Endothelial cell (in vitro differentiated cells): ENCODE measurements around the gene RAP1GAP. TPM values are rescaled to one million over a fixed set of nuclear protein-coding genes. Genes with fewer than 3 reads are reported as not detected.

Experiments
- DNase-seq: peaks from one replicate; pipeline ENCODE4 v3.0.0; 2021; ENCODE audit warnings: low spot score
- H3K27ac Mint-ChIP-seq: one replicate; pipeline ENCODE4 v1.8.0; 2021; ENCODE audit warnings: mixed read lengths, inconsistent platforms; ENCODE audit not compliant: unreplicated experiment
- H3K27me3 Mint-ChIP-seq: one replicate; pipeline ENCODE4 v1.8.0; 2021; ENCODE audit warnings: mild to moderate bottlenecking, moderate library complexity, mixed read lengths, inconsistent platforms; ENCODE audit not compliant: unreplicated experiment
- H3K36me3 Mint-ChIP-seq: one replicate; pipeline ENCODE4 v1.8.0; 2021; ENCODE audit warnings: mild to moderate bottlenecking, low read depth, mixed read lengths, inconsistent platforms; ENCODE audit not compliant: unreplicated experiment
- H3K4me1 Mint-ChIP-seq: one replicate; pipeline ENCODE4 v1.8.0; 2021; ENCODE audit warnings: mild to moderate bottlenecking, mixed read lengths, inconsistent platforms; ENCODE audit not compliant: unreplicated experiment
- H3K4me3 Mint-ChIP-seq: one replicate; pipeline ENCODE4 v1.8.0; 2021; ENCODE audit warnings: mild to moderate bottlenecking, mixed read lengths, inconsistent platforms; ENCODE audit not compliant: unreplicated experiment
- H3K9me3 Mint-ChIP-seq: one replicate; pipeline ENCODE4 v1.8.0; 2021; ENCODE audit warnings: mixed read lengths, inconsistent platforms; ENCODE audit not compliant: unreplicated experiment
- CTCF ChIP-seq: fragments of 200-600 bp; sonication (generic); IDR thresholded peaks from one replicate; pipeline ENCODE4 v1.5.0; 2021; ENCODE audit warnings: antibody characterized with exemption; ENCODE audit not compliant: unreplicated experiment
- total RNA-seq: library from RNA; stranded (reverse); fragmentation: NEBNext Ultra II Directional; extraction: Animal tissue kit (Norgen Biotek cat#: 25700); gene quantifications from one replicate; pipeline ENCODE4 v1.2.1, GENCODE V29; 2021; ENCODE audit not compliant: unreplicated experiment

Gene RAP1GAP
- total RNA-seq, 1 donor from 2014 or later, result 0.56 TPM

- H3K27ac Mint-ChIP-seq, result no peak overlapping the region
- no peak for TF ChIP-seq CTCF
- H3K4me1 Mint-ChIP-seq, result peaks cover 3% of the 10 kb centered on the region
- H3K4me3 Mint-ChIP-seq, result no peak overlapping the region
- peaks cover 9% of the 10 kb centered on the region for H3K27me3 Mint-ChIP-seq
- DNase-seq, result no peak
- no peaks in the 10 kb centered on the region for H3K9me3 Mint-ChIP-seq
- H3K36me3 Mint-ChIP-seq, result no peaks in the 10 kb centered on the region
Measured at GRCh38 chr1:21589618-21590017, 79.5 kb downstream of the RAP1GAP start.

DNA sequence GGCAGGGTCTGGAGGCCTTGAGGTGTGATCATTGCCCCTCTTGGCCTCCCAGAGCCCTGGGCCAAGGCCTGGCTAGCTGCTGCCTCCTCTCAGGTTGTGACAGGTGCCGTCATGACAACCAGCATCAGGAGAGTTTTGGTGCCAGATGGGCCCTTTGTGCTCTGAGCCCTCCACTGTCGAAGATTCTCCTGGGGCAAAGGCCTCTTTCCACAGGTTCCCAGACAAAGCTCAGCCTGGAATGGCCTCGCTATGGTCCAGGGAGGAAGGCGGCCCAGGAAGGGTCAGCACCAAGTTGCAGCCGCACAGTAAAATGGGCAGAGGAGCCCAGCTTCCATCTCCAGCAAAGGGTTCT, 81.6 kb downstream of the RAP1GAP start:
- Mint-ChIP-seq H3K36me3 (no peaks in the 10 kb centered on the region), H3K27me3 (peaks cover 7% of the 10 kb centered on the region), H3K4me1 (peaks cover 7% of the 10 kb centered on the region), H3K9me3 (no peaks in the 10 kb centered on the region), H3K4me3 (no peak overlapping the region), H3K27ac (no peak overlapping the region)
- no peak for DNase-seq
- TF ChIP-seq CTCF, result no peak

- Mint-ChIP-seq H3K27me3 (peaks cover 6% of the 10 kb centered on the region), H3K27ac (no peak overlapping the region)
Measured at GRCh38 chr1:21586846-21587601, 82.1 kb downstream of the RAP1GAP start.

DNA sequence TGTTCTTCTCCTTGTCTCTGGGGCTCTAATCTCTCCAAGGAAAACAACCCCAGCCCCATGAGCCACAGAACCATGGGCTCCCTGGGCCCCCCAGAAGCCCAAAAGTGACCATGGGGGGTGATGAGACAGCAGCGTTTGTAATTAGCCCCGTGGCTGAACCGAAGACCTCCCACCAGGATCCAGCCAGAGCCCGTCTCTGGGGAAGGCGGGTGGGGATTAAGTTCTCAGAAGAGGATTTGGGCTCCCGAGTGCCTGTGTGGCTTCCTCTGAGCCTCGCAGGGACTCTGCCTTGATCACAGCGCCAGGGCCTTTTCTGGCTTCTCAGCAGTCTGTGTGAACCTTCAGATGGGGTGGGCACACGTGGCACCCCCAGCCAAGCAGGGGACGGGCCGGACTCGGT, 82.9 kb downstream of the RAP1GAP start:
- Mint-ChIP-seq H3K27me3 (peaks cover 6% of the 10 kb centered on the region), H3K9me3 (no peaks in the 10 kb centered on the region), H3K27ac (no peak overlapping the region), H3K4me1 (peaks cover 7% of the 10 kb centered on the region), H3K36me3 (no peaks in the 10 kb centered on the region), H3K4me3 (no peak overlapping the region)
- no peak for TF ChIP-seq CTCF
- DNase-seq, result no peak

More at GRCh38 chr1:21586846-21587601, 82.1 kb downstream of the RAP1GAP start:
- Mint-ChIP-seq H3K4me1 (peaks cover 7% of the 10 kb centered on the region), H3K9me3 (no peaks in the 10 kb centered on the region), H3K4me3 (no peak overlapping the region), H3K36me3 (no peaks in the 10 kb centered on the region)
- DNase-seq, result no peak
- no peak for TF ChIP-seq CTCF

GRCh38 chr1:21585037-21585436, 84.1 kb downstream of the RAP1GAP start:
- no peak overlapping the region for H3K27ac Mint-ChIP-seq
- H3K36me3 Mint-ChIP-seq, result no peaks in the 10 kb centered on the region
- H3K27me3 Mint-ChIP-seq, result peaks cover 6% of the 10 kb centered on the region
- no peak for DNase-seq
- peaks cover 7% of the 10 kb centered on the region for H3K4me1 Mint-ChIP-seq
- H3K9me3 Mint-ChIP-seq, result no peaks in the 10 kb centered on the region
- no peak for TF ChIP-seq CTCF
- H3K4me3 Mint-ChIP-seq, result no peak overlapping the region
